Kidney epithelial cell (primary cell): ENCODE measurements around the gene TMEM121. TPM values are rescaled to one million over a fixed set of nuclear protein-coding genes. Genes with fewer than 3 reads are reported as not detected.

ENCODE experiments used
- DNase-seq: peaks from one replicate; pipeline ENCODE4 v3.0.0-alpha.2; 2010; ENCODE audit warnings: low read depth
- H3K27me3 ChIP-seq: 2 replicates; pipeline ENCODE4 v1.6.0; 2011; ENCODE audit warnings: low read length; ENCODE audit not compliant: control insufficient read depth, insufficient read depth
- H3K36me3 ChIP-seq: 2 replicates; pipeline ENCODE4 v1.5.1; 2011; ENCODE audit warnings: low read length; ENCODE audit not compliant: control insufficient read depth, insufficient read depth
- H3K4me3 ChIP-seq: 2 replicates; pipeline ENCODE4 v1.5.1; 2011; ENCODE audit warnings: low read depth, mild to moderate bottlenecking, control low read depth, low read length
- CTCF ChIP-seq: IDR thresholded peaks from 2 replicates; pipeline ENCODE4 v1.5.1; 2011; ENCODE audit warnings: mild to moderate bottlenecking, moderate library complexity, low read length, control low read depth, inconsistent platforms; ENCODE audit not compliant: insufficient read depth, poor library complexity, severe bottlenecking
- total RNA-seq: library from RNA; depleted of rRNA; stranded (reverse); fragments of >200 nt; gene quantifications from 2 replicates; pipeline ENCODE4 v1.2.3, GENCODE V29; 2015

TMEM121 gene
- total RNA-seq, 1 donor from 2014 or later: 10.1 TPM

GRCh38 chr14:105501504-105502291 lies 24.7 kb upstream of the TMEM121 start:
- DNase-seq: no peak
- TF ChIP-seq CTCF: no peak
- Histone ChIP-seq H3K27me3 (no peaks in the 10 kb centered on the region), H3K4me3 (no peak overlapping the region), H3K36me3 (no peaks in the 10 kb centered on the region)

GRCh38 chr14:105502446-105503295 lies 23.7 kb upstream of the TMEM121 start:
- no peak for DNase-seq
- H3K4me3 ChIP-seq: no peak overlapping the region
- no peak for TF ChIP-seq CTCF
- no peaks in the 10 kb centered on the region for H3K36me3 ChIP-seq
- H3K27me3 ChIP-seq: peaks cover 3% of the 10 kb centered on the region

DNA sequence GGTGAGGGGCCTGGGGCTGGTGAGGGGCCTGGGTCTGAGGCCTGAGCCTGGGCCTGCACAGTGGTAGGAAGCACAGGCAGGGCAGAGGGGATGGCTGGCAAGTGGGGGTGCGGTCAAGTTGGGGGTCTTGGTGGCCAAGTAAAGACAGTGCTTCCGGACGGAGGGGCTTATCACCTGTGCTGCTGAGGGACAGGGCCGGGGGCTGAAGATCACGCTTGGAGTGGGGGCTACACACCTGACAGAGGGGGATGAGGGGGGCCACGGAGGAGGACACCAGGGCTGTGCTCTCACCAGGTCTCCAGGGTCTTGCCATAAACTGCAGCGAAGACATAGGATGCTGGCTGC lies 23.1 kb upstream of the TMEM121 start:
- DNase-seq: no peak
- TF ChIP-seq CTCF: no peak
- Histone ChIP-seq H3K4me3 (no peak overlapping the region), H3K36me3 (no peaks in the 10 kb centered on the region), H3K27me3 (peaks cover 8% of the 10 kb centered on the region)

DNA sequence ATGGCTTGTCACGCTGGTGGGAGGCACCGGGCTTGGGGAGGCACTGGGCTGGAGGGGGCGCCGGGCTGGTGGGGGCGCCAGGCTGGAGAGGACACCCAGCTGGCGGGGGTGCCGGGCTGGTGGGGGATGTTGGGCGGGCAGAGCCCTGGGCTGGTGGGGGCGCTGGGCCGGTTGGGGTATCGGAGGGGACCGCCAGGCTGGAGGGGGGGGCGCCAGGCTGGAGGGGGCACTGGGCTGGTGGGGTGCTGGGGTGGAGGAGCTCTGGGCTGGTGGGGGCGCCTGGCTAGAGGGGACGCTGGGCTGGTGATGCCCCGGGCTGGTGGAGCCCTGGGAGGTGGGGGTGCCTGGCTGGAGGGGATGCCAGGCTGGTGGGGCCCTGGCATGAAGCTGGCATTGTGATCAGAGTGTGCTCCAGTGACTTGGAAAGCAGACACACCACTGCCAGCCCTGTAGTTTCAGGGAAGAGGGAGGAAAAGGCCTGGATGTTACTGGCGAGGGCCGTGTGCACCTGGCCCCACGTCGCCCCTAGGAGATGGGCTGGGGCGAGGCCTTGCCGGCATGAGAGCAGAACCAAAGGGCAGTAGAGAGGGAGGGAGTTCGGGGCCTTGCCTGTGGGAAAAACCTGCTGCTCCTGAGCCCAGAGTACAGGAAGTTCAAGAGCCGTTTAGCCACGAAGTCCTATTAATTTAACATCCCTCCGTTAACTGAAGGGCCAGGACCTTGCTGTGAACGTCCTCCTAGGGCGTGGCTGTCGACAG lies 22.3 kb upstream of the TMEM121 start:
- no peak for TF ChIP-seq CTCF
- no peak overlapping the region for H3K4me3 ChIP-seq
- H3K36me3 ChIP-seq: no peaks in the 10 kb centered on the region
- no peak for DNase-seq
- peaks cover 10% of the 10 kb centered on the region for H3K27me3 ChIP-seq

DNA sequence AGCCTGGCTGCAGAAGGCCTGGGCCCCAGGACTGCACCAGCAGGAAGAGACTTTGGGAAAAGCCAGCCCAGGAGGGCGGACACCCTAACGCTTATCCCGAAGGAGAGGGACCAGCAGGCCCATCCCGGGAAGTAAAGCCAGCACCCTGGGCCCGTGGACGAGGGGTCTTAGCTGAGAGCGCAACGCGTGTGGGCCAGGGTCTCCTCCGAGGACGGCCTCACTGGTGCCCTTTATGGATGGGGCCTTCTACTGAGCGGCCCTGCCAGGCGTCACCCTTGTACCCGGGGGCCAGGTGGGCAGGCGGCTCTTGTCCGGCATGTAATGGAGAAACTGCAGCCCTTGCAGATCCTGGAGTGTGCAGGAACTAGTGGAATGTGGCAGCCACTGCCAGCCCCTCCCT lies 21.3 kb upstream of the TMEM121 start:
- Histone ChIP-seq H3K36me3 (no peaks in the 10 kb centered on the region), H3K4me3 (no peak overlapping the region), H3K27me3 (peaks cover 10% of the 10 kb centered on the region)
- DNase-seq: no peak
- TF ChIP-seq CTCF: no peak
